SK-N-MC (cell line): ENCODE measurements around the gene SMARCA1.
"Not testable (repeated sequence)": the region's sequence is repeated elsewhere in the genome, so short reads cannot be mapped to it uniquely, and the experiment has no call there.

Experiments
- EZH2 ChIP-seq: fragments of 200-600 bp; sonication (generic); IDR thresholded peaks from one replicate; pipeline ENCODE4 v1.6.1; 2017; ENCODE audit warnings: antibody characterized with exemption
- FOXP2 ChIP-seq: optimal IDR thresholded peaks from 2 replicates; pipeline ENCODE3; 2011; ENCODE audit warnings: mild to moderate bottlenecking, moderate library complexity; ENCODE audit not compliant: insufficient read depth; ENCODE audit errors: extremely low read length, control extremely low read depth
- POLR2AphosphoS5 ChIP-seq: IDR thresholded peaks from 2 replicates; pipeline ENCODE4 v1.6.1; 2012; ENCODE audit warnings: mild to moderate bottlenecking, low read depth, low read length, borderline replicate concordance

DNA sequence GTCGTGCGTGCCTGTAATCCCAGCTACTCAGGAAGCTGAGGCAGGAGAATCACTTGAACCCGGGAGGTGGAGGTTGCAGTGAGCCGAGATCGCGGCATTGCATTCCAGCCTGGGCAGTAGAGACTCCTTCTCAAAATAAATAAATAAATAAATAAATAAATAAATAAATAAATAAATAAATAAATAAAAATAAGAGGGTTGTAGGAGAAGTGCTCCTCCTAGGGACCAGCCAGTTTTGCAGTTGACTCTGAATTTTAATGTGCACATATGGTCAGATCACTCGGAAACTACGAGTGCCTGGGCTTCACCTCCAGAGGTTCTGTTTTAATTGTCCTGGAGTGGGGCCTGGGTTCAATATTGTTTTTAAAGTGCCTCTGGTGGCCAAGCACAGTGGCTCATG, 31.5 kb upstream of the SMARCA1 start:
- TF ChIP-seq POLR2AphosphoS5, FOXP2, EZH2: not testable (repeated sequence)
